Peyer's patch (tissue), 4 donors: ENCODE data around the gene HMGN4. TPM values are rescaled to one million over a fixed set of nuclear protein-coding genes. Genes with fewer than 3 reads are reported as not detected.

ENCODE experiments used
- DNase-seq, 3 donors: peaks; one replicate each; pipeline ENCODE4 v3.0.0-alpha.2; 2017 to 2019
- H3K27ac ChIP-seq, 4 donors: fragments of 200-600 bp; sonication (generic); one replicate each; pipeline ENCODE4 v1.5.1; 2016 to 2019
- H3K27me3 ChIP-seq, 2 donors: fragments of 200-600 bp; sonication (generic); one replicate each; pipeline ENCODE4 v1.5.1; 2019
- H3K36me3 ChIP-seq, 3 donors: fragments of 200-600 bp; sonication (generic); one replicate each; pipeline ENCODE4 v1.5.1; 2016 to 2019
- H3K4me1 ChIP-seq, 4 donors: fragments of 200-600 bp; sonication (generic); one replicate each; pipeline ENCODE4 v1.5.1; 2016 to 2019
- H3K4me3 ChIP-seq, 4 donors: fragments of 200-600 bp; sonication (generic); 1 replicate in 3 of 4; 2 replicates in 1 of 4; pipeline ENCODE4 v1.5.1; 2016 to 2019; ENCODE audit warnings: mild to moderate bottlenecking in 1 of 4
- H3K9me3 ChIP-seq, 4 donors: fragments of 200-600 bp; sonication (generic); one replicate each; pipeline ENCODE4 v1.5.1; 2016 to 2019; ENCODE audit warnings: mild to moderate bottlenecking in 1 of 4
- CTCF ChIP-seq, 6 experiments: fragments of 450-650 bp in 4 of 6; fragments of 200-600 bp in 2 of 6; sonication (generic) in 1 of 6; IDR thresholded peaks; one replicate each; pipeline ENCODE4 v1.5.1; 2017 to 2019; ENCODE audit warnings: antibody characterized with exemption in 6 of 6, mild to moderate bottlenecking in 3 of 6, moderate library complexity in 1 of 6
- POLR2A ChIP-seq, 2 donors: fragments of 450-650 bp; IDR thresholded peaks; one replicate each; pipeline ENCODE4 v1.5.1; 2017; ENCODE audit warnings: antibody characterized with exemption in 2 of 2, mild to moderate bottlenecking in 2 of 2, moderate library complexity in 2 of 2
- total RNA-seq, 4 donors: library from RNA; depleted of rRNA; stranded (reverse); fragments of >200 nt; gene quantifications; one replicate each; pipeline ENCODE4 v1.1.0, GENCODE V29; 2016

HMGN4 gene
- total RNA-seq, 4 donors from 2014 or later = 46.1 to 74.3 (median 57.6) TPM

DNA sequence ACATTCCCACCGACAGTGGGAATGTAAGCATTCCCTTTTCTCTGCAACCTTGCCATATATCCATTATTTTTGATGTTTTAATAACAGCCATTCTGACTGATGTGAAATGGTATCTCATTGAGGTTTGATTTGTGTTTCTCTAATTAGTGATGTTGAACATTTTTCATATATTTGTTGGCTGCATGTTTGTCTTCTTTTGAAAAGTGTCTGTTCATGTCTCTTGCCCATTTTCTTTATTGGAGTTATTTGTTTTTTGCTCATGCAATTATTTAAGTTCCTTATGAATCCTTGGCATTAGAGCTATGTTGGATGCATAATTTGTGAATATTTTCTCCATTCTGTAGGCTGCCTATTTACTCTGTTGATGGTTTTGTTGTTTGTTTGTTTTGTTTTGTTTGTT lies 40.6 kb downstream of the HMGN4 start:
- Histone ChIP-seq H3K4me3 (no peak overlapping the region), H3K9me3 (no peaks in the 10 kb centered on the region), H3K27ac (no peak overlapping the region), H3K4me1 (peaks cover 0 to 5% (median 0%) of the 10 kb centered on the region in 4 donors), H3K36me3 (no peaks in the 10 kb centered on the region), H3K27me3 (no peaks in the 10 kb centered on the region)
- TF ChIP-seq POLR2A (IDR thresholded peaks at IDR 0.05) = no peak
- no peak for TF ChIP-seq CTCF (IDR thresholded peaks at IDR 0.05)
- DNase-seq = no peak

DNA sequence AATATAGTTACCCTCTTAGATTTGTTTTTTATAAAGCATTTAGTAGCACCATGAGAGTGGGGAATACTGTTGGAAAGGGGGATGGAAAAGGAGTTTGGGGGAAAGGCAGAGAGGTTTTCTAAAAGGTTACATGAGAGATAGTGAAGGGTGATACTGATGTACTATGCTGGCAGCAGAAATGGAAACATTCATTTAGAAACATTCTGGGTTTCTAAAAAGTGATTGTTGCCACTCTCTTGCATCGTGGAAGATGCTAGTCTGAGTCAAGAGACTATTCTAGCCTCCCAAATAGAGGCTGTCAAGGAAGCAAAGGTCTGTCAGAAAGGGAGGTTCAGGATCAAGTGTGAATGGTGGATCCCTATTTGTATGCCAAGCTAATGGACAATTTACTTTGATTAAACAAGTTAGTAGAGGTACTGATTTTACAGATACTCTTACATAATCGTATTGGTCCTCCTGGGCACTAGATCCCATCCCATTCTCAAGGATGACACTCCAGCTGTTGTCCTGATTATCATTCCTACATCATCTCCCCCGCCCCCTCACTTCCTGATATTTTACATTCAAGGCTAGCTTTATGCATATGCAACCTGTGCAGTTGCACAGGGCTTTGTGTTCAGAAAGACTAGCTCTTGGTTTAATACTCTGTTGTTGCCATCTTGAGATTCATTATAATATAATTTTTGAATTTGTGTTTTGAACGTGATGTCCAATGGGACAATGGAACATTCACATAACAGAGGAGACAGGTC lies 43.2 kb downstream of the HMGN4 start:
- H3K27me3 ChIP-seq = no peaks in the 10 kb centered on the region
- H3K9me3 ChIP-seq = no peaks in the 10 kb centered on the region

GRCh38 chr6:26588965-26589364 lies 50.8 kb downstream of the HMGN4 start:
- H3K27me3 ChIP-seq = no peaks in the 10 kb centered on the region
- no peaks in the 10 kb centered on the region for H3K36me3 ChIP-seq
- no peak overlapping the region for H3K4me3 ChIP-seq
- no peak overlapping the region for H3K27ac ChIP-seq
- H3K9me3 ChIP-seq = no peaks in the 10 kb centered on the region
- DNase-seq = no peak
- no peaks in the 10 kb centered on the region for H3K4me1 ChIP-seq
- TF ChIP-seq CTCF (IDR thresholded peaks at IDR 0.05) = no peak
- TF ChIP-seq POLR2A (IDR thresholded peaks at IDR 0.05) = no peak

More for the DNA sequence above, 43.2 kb downstream of the HMGN4 start:
- Histone ChIP-seq H3K4me3 (no peak overlapping the region), H3K36me3 (no peaks in the 10 kb centered on the region), H3K4me1 (peaks cover 0 to 5% (median 0%) of the 10 kb centered on the region in 4 donors), H3K27ac (no peak overlapping the region)
- no peak for TF ChIP-seq POLR2A (IDR thresholded peaks at IDR 0.05)
- TF ChIP-seq CTCF (IDR thresholded peaks at IDR 0.05) = no peak
- DNase-seq = no peak

- H3K27ac ChIP-seq = no peak overlapping the region
- H3K4me1 ChIP-seq = peaks cover 0 to 5% (median 2%) of the 10 kb centered on the region in 4 donors
- H3K36me3 ChIP-seq = no peaks in the 10 kb centered on the region
- TF ChIP-seq CTCF (IDR thresholded peaks at IDR 0.05) (no peak), POLR2A (IDR thresholded peaks at IDR 0.05) (no peak)
- DNase-seq = no peak
- H3K9me3 ChIP-seq = no peaks in the 10 kb centered on the region
- H3K27me3 ChIP-seq = no peaks in the 10 kb centered on the region
- H3K4me3 ChIP-seq = no peak overlapping the region
Measured at GRCh38 chr6:26592649-26593048, 54.5 kb downstream of the HMGN4 start.

DNA sequence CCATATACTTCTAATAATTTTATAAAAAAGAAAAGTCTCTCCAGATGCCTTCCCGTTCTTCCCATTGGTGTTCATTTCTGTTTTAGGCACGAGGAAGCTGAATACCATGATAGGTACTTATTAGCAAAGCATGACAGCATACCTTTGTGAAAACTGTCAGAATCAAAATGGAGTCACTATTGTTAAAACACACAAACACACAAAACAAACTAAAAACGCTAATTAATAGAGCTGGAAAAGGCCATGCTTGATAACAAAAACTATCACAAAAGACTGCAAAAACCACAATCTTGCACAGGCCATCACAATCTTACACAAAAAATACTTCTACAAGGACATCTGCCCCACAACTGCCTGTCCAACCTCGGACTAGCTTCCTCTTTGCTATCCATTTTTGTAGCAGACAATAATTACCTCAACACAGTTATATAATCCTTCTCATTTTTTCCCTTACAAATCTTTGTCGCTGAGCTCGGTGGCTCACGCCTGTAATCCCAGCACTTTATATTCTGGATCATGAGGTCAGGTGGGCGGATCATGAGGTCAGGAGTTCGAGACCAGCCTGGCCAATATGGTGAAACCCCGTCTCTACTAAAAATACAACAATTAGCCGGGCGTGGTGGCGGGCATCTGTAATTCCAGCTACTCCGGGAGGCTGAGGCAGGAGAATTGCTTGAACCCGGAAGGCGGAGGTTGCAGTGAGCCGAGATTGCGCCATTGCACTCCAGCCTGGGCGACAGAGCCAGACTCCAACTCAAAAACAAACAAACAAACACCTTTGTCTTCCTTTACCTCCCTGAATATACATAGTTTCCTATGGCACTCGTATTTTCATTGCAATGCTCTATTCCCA lies 55.3 kb downstream of the HMGN4 start:
- Histone ChIP-seq H3K27me3 (no peaks in the 10 kb centered on the region), H3K27ac (no peak overlapping the region), H3K36me3 (peaks cover 0 to 7% (median 0%) of the 10 kb centered on the region in 3 donors), H3K4me3 (no peak overlapping the region), H3K9me3 (no peaks in the 10 kb centered on the region), H3K4me1 (peaks cover 0 to 14% (median 6%) of the 10 kb centered on the region in 4 donors)
- TF ChIP-seq POLR2A (IDR thresholded peaks at IDR 0.05) = no peak
- no peak for TF ChIP-seq CTCF (IDR thresholded peaks at IDR 0.05)
- DNase-seq = no peak
